Kidney epithelial cell (primary cell): ENCODE measurements around the gene C5orf58. TPM values are rescaled to one million over a fixed set of nuclear protein-coding genes. Genes with fewer than 3 reads are reported as not detected.
"Not testable (repeated sequence)": the region's sequence is repeated elsewhere in the genome, so short reads cannot be mapped to it uniquely, and the experiment has no call there.

Experiments used
- DNase-seq: peaks from one replicate; pipeline ENCODE4 v3.0.0-alpha.2; 2010; ENCODE audit warnings: low read depth
- H3K27me3 ChIP-seq: 2 replicates; pipeline ENCODE4 v1.6.0; 2011; ENCODE audit warnings: low read length; ENCODE audit not compliant: control insufficient read depth, insufficient read depth
- H3K36me3 ChIP-seq: 2 replicates; pipeline ENCODE4 v1.5.1; 2011; ENCODE audit warnings: low read length; ENCODE audit not compliant: control insufficient read depth, insufficient read depth
- H3K4me3 ChIP-seq: 2 replicates; pipeline ENCODE4 v1.5.1; 2011; ENCODE audit warnings: low read depth, mild to moderate bottlenecking, control low read depth, low read length
- CTCF ChIP-seq: IDR thresholded peaks from 2 replicates; pipeline ENCODE4 v1.5.1; 2011; ENCODE audit warnings: mild to moderate bottlenecking, moderate library complexity, low read length, control low read depth, inconsistent platforms; ENCODE audit not compliant: insufficient read depth, poor library complexity, severe bottlenecking
- total RNA-seq: library from RNA; depleted of rRNA; stranded (reverse); fragments of >200 nt; gene quantifications from 2 replicates; pipeline ENCODE4 v1.2.3, GENCODE V29; 2015

The C5orf58 gene
- total RNA-seq, 1 donor from 2014 or later: not detected

- H3K4me3 ChIP-seq: no peak overlapping the region
- TF ChIP-seq CTCF: no peak
- DNase-seq: no peak
- no peaks in the 10 kb centered on the region for H3K36me3 ChIP-seq
- no peaks in the 10 kb centered on the region for H3K27me3 ChIP-seq
Observed at GRCh38 chr5:170247363-170247762, 14.6 kb downstream of the C5orf58 start.

GRCh38 chr5:170248172-170248930 lies 15.6 kb downstream of the C5orf58 start:
- TF ChIP-seq CTCF: no peak

GRCh38 chr5:170248931-170249227 lies 16.1 kb downstream of the C5orf58 start:
- not testable (repeated sequence) for DNase-seq, H3K4me3 ChIP-seq, H3K27me3 ChIP-seq

More at GRCh38 chr5:170248172-170248930, 15.6 kb downstream of the C5orf58 start:
- no peak overlapping the region for H3K4me3 ChIP-seq
- no peak for DNase-seq
- H3K27me3 ChIP-seq: no peaks in the 10 kb centered on the region
- H3K36me3 ChIP-seq: no peaks in the 10 kb centered on the region

GRCh38 chr5:170249355-170249754 lies 16.6 kb downstream of the C5orf58 start:
- H3K27me3 ChIP-seq: no peaks in the 10 kb centered on the region
- DNase-seq: no peak
- H3K36me3 ChIP-seq: no peaks in the 10 kb centered on the region
- H3K4me3 ChIP-seq: no peak overlapping the region
- no peak for TF ChIP-seq CTCF

More at GRCh38 chr5:170248931-170249227, 16.1 kb downstream of the C5orf58 start:
- H3K36me3 ChIP-seq: not testable (repeated sequence)

- TF ChIP-seq CTCF: no peak
- H3K4me3 ChIP-seq: no peak overlapping the region
- no peaks in the 10 kb centered on the region for H3K27me3 ChIP-seq
- no peak for DNase-seq
- no peaks in the 10 kb centered on the region for H3K36me3 ChIP-seq
Observed at GRCh38 chr5:170250810-170251317, 18.1 kb downstream of the C5orf58 start.

GRCh38 chr5:170251462-170251861 lies 18.7 kb downstream of the C5orf58 start:
- TF ChIP-seq CTCF: no peak
- Histone ChIP-seq H3K27me3 (no peaks in the 10 kb centered on the region), H3K36me3 (no peaks in the 10 kb centered on the region), H3K4me3 (no peak overlapping the region)
- DNase-seq: peak; percentile 7
